ENCODE data around the gene CBLB.

Gene CBLB

DNA sequence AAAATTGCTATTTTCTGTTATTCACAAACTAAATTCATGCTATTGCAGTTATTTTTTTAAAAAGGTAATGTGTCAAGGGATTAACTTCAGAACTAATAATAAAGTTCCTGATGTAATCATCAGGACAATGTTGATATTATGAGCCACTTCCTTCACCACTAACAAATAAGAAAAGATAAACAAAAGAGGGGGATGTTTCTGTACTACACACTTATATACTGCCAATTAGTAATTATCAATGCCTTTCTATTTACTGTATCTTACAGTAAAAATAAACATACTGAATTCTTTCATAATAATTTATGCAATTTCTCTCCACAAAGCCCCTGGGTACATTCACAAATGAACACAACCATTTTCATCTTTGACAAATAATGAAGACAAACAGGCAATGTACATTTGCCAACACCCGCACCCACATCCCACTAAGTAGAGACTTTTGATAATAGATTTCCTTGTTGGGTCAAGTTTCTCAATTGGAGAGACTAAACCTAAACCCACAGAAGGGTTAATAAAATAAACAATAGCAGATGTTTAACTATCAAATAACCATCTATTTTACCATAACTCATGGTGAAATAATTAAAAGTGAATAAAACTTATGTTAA lies 3.7 kb downstream of the CBLB start:
- TF ChIP-seq ZFX (IDR thresholded peaks at IDR 0.05), result no peak
- TF ChIP-seq, protein P1, sequence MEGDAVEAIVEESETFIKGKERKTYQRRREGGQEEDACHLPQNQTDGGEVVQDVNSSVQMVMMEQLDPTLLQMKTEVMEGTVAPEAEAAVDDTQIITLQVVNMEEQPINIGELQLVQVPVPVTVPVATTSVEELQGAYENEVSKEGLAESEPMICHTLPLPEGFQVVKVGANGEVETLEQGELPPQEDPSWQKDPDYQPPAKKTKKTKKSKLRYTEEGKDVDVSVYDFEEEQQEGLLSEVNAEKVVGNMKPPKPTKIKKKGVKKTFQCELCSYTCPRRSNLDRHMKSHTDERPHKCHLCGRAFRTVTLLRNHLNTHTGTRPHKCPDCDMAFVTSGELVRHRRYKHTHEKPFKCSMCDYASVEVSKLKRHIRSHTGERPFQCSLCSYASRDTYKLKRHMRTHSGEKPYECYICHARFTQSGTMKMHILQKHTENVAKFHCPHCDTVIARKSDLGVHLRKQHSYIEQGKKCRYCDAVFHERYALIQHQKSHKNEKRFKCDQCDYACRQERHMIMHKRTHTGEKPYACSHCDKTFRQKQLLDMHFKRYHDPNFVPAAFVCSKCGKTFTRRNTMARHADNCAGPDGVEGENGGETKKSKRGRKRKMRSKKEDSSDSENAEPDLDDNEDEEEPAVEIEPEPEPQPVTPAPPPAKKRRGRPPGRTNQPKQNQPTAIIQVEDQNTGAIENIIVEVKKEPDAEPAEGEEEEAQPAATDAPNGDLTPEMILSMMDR (conservative IDR thresholded peaks at IDR 0.05), result no peak
- no peak overlapping the region for H3K27ac ChIP-seq

DNA sequence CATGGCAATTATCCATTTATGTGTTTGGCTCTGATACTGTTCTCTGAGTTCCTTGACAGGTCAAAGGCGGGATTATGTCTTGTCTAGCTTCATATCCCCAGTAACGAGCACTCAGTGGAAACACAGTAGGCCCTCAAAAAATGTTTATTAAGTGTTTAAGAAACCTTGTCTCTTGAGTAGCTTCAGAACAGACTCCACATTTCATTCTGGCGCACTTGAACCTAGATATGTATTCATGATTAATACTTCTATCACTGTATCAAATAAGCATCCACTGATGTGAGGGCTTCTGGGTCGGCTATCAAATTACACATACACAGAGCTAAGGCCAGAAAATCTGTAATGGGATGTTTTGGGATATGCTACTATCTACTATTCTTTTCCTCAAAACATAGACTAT lies 4.6 kb downstream of the CBLB start:
- H3K27ac ChIP-seq, result no peak overlapping the region
- TF ChIP-seq, protein P1 (conservative IDR thresholded peaks at IDR 0.05), result no peak
- no peak for TF ChIP-seq ZFX (IDR thresholded peaks at IDR 0.05)

DNA sequence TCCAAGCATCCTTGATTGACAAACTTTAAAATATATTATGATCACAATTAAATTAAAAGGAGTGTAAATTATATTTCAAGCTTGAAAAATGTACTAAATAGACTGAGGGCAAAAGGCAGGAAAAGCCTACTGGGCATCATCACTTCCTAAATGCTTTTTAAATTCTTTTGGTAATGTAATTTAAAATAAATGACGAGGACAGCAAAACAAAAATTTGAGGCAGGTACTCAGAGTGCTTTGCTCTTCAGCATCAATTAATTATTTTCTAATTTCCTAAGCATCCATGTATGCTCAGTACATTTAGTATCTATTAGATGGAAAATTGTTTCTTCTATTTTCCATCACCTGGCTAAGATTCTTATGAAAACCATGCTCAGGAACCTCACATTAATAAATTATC lies 5.2 kb downstream of the CBLB start:
- no peak overlapping the region for H3K27ac ChIP-seq
- no peak for TF ChIP-seq ZFX (IDR thresholded peaks at IDR 0.05)
- TF ChIP-seq, protein P1 (conservative IDR thresholded peaks at IDR 0.05), result no peak

DNA sequence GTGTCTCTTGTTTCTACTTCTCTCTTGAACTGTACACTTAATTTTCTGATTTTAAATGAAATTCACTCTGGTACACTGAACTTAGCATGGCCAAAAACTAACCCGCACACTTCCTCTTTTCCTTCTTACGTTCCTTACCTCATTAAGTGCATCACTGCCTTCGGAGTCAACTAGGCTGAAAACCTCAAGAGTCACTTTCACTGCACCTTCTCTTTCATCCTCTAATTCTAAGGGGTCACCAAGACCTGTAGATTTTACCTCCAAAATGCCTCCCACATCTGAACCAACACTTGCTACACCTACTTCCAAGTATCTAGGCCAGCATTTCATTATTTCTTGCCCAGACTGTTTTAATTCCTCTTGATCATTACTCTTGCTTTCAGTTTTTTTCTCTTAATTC lies 6.6 kb downstream of the CBLB start:
- TF ChIP-seq, protein P1 (conservative IDR thresholded peaks at IDR 0.05), result no peak

DNA sequence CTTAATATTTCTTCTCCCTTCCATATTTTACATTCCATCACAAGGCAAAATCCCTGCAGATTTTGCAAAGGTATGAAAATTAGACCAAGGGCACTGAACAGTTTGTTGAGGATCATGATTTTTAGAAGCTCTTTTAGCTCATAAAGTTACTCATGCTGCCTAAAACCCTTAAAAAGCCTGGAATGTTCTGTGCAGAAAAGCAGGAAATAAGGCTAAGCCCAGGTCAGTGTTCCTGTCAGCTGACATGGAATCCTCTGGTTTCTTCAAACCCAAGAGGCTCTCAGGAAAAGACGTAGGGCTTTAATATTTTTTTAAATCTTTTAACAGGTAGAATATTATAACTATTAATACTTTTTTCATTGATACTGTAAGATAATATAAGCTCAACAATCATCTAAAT lies 8.2 kb downstream of the CBLB start:
- H3K27ac ChIP-seq, result no peak overlapping the region
- no peak for TF ChIP-seq ZFX (IDR thresholded peaks at IDR 0.05)
- TF ChIP-seq, protein P1 (conservative IDR thresholded peaks at IDR 0.05), result no peak

More for the DNA sequence above, 6.6 kb downstream of the CBLB start:
- no peak overlapping the region for H3K27ac ChIP-seq

DNA sequence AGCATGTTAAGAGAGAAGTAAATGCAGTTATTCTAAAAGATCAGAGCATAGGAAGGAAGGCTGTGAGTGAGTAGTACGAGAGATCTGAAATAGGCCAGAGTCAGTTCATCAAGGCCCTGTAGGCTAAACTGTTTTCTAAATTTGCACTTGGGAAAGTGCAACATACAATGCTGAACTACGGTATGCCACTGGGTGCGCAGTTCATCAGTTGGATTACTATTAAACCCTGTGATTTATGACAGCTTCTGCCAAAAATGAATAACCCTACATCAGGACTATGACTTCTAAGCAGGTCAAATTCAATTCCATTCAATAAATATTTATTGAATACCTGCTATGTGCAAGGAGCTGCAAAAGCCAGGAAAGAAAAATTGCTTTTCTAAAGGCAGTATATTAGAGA lies 10.8 kb downstream of the CBLB start:
- no peak overlapping the region for H3K27ac ChIP-seq

DNA sequence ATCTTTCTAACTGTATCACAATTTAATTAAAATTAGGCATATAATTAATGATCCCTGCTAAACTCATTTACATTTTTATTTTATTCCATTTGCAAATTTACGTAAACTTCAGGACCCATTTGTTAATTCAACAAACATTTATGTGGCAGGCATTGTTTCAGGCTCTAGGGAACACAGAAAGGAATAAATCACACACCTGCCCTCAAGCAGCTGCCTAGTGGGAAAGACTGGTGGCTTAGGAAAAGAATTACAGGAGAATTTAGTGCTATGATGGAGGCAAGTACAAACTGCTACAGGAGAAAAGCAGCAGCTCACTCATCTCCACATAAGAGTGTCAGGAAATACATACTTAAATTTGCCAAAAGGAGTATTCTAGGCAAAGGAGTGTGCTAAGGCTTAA lies 11.2 kb downstream of the CBLB start:
- H3K27ac ChIP-seq, result no peak overlapping the region
- no peak for TF ChIP-seq ZFX (IDR thresholded peaks at IDR 0.05)
- TF ChIP-seq, protein P1 (conservative IDR thresholded peaks at IDR 0.05), result no peak

More for the DNA sequence above, 10.8 kb downstream of the CBLB start:
- TF ChIP-seq ZFX (IDR thresholded peaks at IDR 0.05), result no peak
- TF ChIP-seq, protein P1 (conservative IDR thresholded peaks at IDR 0.05), result no peak

All from C4-2B (cell line).